DND-41 (cell line): ENCODE measurements around the gene PPP4C.

Experiments used
- EZH2 ChIP-seq: IDR thresholded peaks from 3 replicates; pipeline ENCODE4 v1.6.1; 2012; ENCODE audit warnings: borderline replicate concordance, low read depth, mild to moderate bottlenecking, moderate library complexity, low read length, inconsistent platforms; ENCODE audit not compliant: severe bottlenecking
- TF ChIP-seq, protein P1 (sequence below): IDR thresholded peaks from 2 replicates; pipeline ENCODE4 v1.5.1; 2012; ENCODE audit warnings: borderline replicate concordance, low read length, moderate library complexity, mild to moderate bottlenecking; ENCODE audit not compliant: poor library complexity, severe bottlenecking; ENCODE audit errors: extremely low read depth

DNA sequence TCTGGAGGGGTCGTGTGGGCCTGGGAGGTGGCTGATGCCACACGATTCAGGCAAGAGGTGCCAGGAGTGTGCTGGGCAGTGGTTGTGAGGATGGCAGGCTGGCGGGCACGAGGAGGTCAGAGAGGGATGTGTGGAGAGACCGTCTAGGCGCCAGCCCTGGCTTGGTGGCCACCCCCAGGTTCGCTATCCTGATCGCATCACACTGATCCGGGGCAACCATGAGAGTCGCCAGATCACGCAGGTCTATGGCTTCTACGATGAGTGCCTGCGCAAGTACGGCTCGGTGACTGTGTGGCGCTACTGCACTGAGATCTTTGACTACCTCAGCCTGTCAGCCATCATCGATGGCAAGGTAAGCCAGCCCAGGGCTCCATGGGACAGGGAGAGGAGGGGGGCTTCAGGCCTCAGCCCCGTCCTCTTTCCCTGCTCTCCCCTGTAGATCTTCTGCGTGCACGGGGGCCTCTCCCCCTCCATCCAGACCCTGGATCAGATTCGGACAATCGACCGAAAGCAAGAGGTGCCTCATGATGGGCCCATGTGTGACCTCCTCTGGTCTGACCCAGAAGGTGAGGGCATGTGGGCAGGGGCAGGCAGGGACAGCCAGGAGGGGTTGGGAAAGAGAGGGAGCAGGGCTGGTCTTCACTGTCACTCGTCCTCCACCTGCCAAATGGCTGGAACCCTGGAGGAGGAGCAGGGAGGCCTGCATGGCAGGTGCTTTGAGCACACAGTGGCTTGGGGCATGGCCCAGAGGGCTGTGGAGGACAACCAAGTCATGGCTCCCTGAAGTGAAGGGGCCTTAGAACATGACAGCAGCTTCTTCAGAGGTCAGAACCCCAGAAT is 7.6 kb downstream of the PPP4C start:
- TF ChIP-seq, protein P1, sequence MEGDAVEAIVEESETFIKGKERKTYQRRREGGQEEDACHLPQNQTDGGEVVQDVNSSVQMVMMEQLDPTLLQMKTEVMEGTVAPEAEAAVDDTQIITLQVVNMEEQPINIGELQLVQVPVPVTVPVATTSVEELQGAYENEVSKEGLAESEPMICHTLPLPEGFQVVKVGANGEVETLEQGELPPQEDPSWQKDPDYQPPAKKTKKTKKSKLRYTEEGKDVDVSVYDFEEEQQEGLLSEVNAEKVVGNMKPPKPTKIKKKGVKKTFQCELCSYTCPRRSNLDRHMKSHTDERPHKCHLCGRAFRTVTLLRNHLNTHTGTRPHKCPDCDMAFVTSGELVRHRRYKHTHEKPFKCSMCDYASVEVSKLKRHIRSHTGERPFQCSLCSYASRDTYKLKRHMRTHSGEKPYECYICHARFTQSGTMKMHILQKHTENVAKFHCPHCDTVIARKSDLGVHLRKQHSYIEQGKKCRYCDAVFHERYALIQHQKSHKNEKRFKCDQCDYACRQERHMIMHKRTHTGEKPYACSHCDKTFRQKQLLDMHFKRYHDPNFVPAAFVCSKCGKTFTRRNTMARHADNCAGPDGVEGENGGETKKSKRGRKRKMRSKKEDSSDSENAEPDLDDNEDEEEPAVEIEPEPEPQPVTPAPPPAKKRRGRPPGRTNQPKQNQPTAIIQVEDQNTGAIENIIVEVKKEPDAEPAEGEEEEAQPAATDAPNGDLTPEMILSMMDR, result no peak
- no peak for TF ChIP-seq EZH2
